Colonic mucosa (tissue), 4 donors: ENCODE measurements around the gene ANOS1. TPM values are rescaled to one million over a fixed set of nuclear protein-coding genes. Genes with fewer than 3 reads are reported as not detected.

Experiments used
- DNase-seq: peaks from one replicate; pipeline ENCODE4 v3.0.0-alpha.2; 2020
- H3K27ac ChIP-seq: fragments of 200-600 bp; one replicate; pipeline ENCODE4 v1.8.0; 2021
- H3K27me3 ChIP-seq: fragments of 200-600 bp; one replicate; pipeline ENCODE4 v1.8.0; 2021
- H3K36me3 ChIP-seq: fragments of 200-600 bp; one replicate; pipeline ENCODE4 v1.8.0; 2021
- H3K4me1 ChIP-seq: fragments of 200-600 bp; one replicate; pipeline ENCODE4 v1.8.0; 2021; ENCODE audit warnings: mild to moderate bottlenecking
- H3K4me3 ChIP-seq: fragments of 200-600 bp; one replicate; pipeline ENCODE4 v1.8.0; 2021
- H3K9ac ChIP-seq, 2 donors: one replicate each; pipeline ENCODE4 v1.7.0; 2013; ENCODE audit warnings: control low read depth in 2 of 2, low read depth in 2 of 2, low read length in 2 of 2
- H3K9me3 ChIP-seq: fragments of 200-600 bp; one replicate; pipeline ENCODE4 v1.8.0; 2021
- CTCF ChIP-seq: fragments of 200-600 bp; IDR thresholded peaks from one replicate; pipeline ENCODE4 v1.8.0; 2022; ENCODE audit warnings: antibody characterized with exemption, mild to moderate bottlenecking
- intact Hi-C: fragments of 100-400 bp; cut with DNase I; formaldehyde crosslinking; loops from one replicate; pipeline ENCODE4 v1.14.1; 2022
- total RNA-seq, 2 donors: library from RNA; stranded (reverse); fragmentation: NEBNext Ultra II Directional in 1 of 2; extraction: Animal tissue kit (Norgen Biotek cat#: 25700) in 1 of 2; gene quantifications; one replicate each; pipeline ENCODE4 v1.2.1, GENCODE V29; 2021
- donor health status: healthy.
- donor health status: DM: no; HTN: no; CAD: no.
- donor health status: DM: no; HTN: no; CAD: no.

ANOS1 gene
- total RNA-seq, 2 donors from 2014 or later: 0.24 to 0.52 TPM

- H3K27ac ChIP-seq: no peak overlapping the region
These were observed 84.8 kb downstream of the ANOS1 start for GRCh38 chrX:8647176-8647575.

GRCh38 chrX:8639949-8640475, 91.9 kb downstream of the ANOS1 start:
- H3K27me3 ChIP-seq: no peaks in the 10 kb centered on the region
- no peaks in the 10 kb centered on the region for H3K4me1 ChIP-seq
- TF ChIP-seq CTCF: no peak
- intact Hi-C loops: no loop called here
- no peak overlapping the region for H3K4me3 ChIP-seq
- DNase-seq: no peak
- H3K27ac ChIP-seq: no peak overlapping the region
- no peaks in the 10 kb centered on the region for H3K36me3 ChIP-seq
- H3K9me3 ChIP-seq: no peaks in the 10 kb centered on the region
- H3K9ac ChIP-seq: no peak overlapping the region

More at GRCh38 chrX:8647176-8647575, 84.8 kb downstream of the ANOS1 start:
- Histone ChIP-seq H3K36me3 (no peaks in the 10 kb centered on the region), H3K9ac (no peak overlapping the region), H3K4me1 (no peaks in the 10 kb centered on the region), H3K4me3 (no peak overlapping the region), H3K27me3 (no peaks in the 10 kb centered on the region), H3K9me3 (no peaks in the 10 kb centered on the region)
- intact Hi-C loops: no loop called here
- no peak for DNase-seq
- TF ChIP-seq CTCF: no peak

GRCh38 chrX:8636497-8636896, 95.4 kb downstream of the ANOS1 start:
- Histone ChIP-seq H3K27me3 (no peaks in the 10 kb centered on the region), H3K9me3 (no peaks in the 10 kb centered on the region), H3K9ac (no peak overlapping the region), H3K4me1 (no peaks in the 10 kb centered on the region), H3K4me3 (no peak overlapping the region), H3K27ac (no peak overlapping the region), H3K36me3 (no peaks in the 10 kb centered on the region)
- intact Hi-C loops: no loop called here
- no peak for TF ChIP-seq CTCF
- DNase-seq: no peak

DNA sequence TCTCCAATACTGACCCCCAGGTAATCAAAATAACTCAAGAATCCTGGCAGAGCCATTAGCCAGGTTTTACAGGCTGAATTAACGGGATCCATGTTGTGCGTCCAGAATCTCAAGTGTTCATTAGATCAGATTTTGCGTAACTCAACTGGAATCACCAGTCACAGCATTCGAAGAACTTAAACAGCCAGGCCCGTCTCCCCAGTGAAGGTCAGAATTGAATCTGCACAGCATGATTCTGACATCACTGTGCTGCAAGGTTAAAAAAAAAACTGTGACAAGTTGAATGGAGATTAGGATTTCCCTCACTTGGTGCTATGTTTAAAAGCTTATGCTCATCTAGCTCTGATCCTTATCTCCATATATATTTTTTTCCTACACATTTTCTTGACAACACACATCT, 96.1 kb downstream of the ANOS1 start:
- Histone ChIP-seq H3K9ac (no peak overlapping the region), H3K4me3 (no peak overlapping the region), H3K36me3 (no peaks in the 10 kb centered on the region), H3K4me1 (no peaks in the 10 kb centered on the region), H3K27me3 (no peaks in the 10 kb centered on the region), H3K27ac (no peak overlapping the region), H3K9me3 (no peaks in the 10 kb centered on the region)
- TF ChIP-seq CTCF: no peak
- no peak for DNase-seq
- intact Hi-C loops: no loop called here

DNA sequence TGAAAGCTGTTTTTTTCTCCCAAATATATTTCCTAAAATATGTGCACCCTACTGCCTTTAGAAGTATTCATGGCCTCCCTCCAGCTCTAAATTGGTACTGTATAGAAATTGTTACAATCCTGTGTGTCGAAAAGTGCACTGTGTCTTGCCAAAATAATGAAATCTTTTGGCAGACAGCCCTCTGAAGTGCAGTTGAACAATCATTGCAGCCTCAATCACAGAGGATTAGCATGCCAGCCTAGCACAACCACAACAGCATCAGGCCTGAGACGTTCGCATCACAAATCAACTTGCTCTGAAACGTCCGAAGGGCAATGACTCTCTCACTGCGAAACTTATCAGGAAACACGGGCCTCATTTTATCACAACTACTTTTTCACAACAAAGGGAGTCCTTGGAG, 99.0 kb downstream of the ANOS1 start:
- H3K27ac ChIP-seq: no peak overlapping the region
- no peaks in the 10 kb centered on the region for H3K9me3 ChIP-seq
- no peak for TF ChIP-seq CTCF
- no peaks in the 10 kb centered on the region for H3K36me3 ChIP-seq
- H3K4me1 ChIP-seq: no peaks in the 10 kb centered on the region
- no peak overlapping the region for H3K4me3 ChIP-seq
- DNase-seq: no peak
- intact Hi-C loops: no loop called here
- H3K27me3 ChIP-seq: no peaks in the 10 kb centered on the region
- H3K9ac ChIP-seq: no peak overlapping the region
